DOHH2 (cell line): Measurements from ENCODE around the gene COX10.

Source experiments
- EZH2phosphoT487 ChIP-seq: fragments of 200-600 bp; sonication (generic); IDR thresholded peaks from 2 replicates; pipeline ENCODE4 v1.6.1; 2017; ENCODE audit warnings: borderline replicate concordance, mild to moderate bottlenecking, antibody characterized with exemption, low read length, moderate library complexity, mixed read lengths
- TF ChIP-seq, protein P1 (sequence below): fragments of 200-600 bp; sonication (generic); IDR thresholded peaks from one replicate; pipeline ENCODE4 v1.5.1; 2014; ENCODE audit warnings: antibody characterized with exemption, mild to moderate bottlenecking, low read depth, low read length; ENCODE audit not compliant: poor library complexity, severe bottlenecking

DNA sequence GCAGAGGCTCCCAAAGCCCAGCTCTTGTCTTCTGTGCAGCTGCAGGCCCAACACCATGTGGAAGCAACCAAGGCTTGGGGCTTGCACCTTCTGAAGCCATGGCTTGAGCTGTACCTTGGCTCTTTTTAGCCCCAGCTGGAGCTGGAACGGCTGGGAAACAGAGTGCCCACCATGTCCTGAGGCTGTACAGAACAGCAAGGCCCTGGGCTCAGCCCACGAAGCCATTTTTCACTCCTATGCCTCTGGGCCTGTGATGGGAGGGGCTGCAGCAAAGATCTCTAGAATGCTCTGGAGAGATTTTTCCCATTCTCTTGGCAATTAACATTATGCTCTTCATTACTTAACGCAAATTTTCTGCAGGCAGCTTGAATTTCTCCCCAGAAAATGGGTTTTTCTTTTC is 99.3 kb downstream of the COX10 start:
- TF ChIP-seq, protein P1, sequence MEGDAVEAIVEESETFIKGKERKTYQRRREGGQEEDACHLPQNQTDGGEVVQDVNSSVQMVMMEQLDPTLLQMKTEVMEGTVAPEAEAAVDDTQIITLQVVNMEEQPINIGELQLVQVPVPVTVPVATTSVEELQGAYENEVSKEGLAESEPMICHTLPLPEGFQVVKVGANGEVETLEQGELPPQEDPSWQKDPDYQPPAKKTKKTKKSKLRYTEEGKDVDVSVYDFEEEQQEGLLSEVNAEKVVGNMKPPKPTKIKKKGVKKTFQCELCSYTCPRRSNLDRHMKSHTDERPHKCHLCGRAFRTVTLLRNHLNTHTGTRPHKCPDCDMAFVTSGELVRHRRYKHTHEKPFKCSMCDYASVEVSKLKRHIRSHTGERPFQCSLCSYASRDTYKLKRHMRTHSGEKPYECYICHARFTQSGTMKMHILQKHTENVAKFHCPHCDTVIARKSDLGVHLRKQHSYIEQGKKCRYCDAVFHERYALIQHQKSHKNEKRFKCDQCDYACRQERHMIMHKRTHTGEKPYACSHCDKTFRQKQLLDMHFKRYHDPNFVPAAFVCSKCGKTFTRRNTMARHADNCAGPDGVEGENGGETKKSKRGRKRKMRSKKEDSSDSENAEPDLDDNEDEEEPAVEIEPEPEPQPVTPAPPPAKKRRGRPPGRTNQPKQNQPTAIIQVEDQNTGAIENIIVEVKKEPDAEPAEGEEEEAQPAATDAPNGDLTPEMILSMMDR = no peak
- no peak for TF ChIP-seq EZH2phosphoT487
